OCI-LY7 (cell line): ENCODE measurements around the gene SCN1A. TPM values are rescaled to one million over a fixed set of nuclear protein-coding genes. Genes with fewer than 3 reads are reported as not detected.

Experiments
- BruUV-seq: library from RNA; stranded (reverse); fragments of 400-500 nt; replicated peaks from 2 replicates; lab custom pipeline; 2021; lab: Mats Ljungman, UMichigan
- CTCF ChIA-PET: fragments of 300-600 bp; sonication (Branson Sonifier 250); formaldehyde crosslinking; loops from one replicate; lab custom pipeline; 2022; ENCODE audit warnings: antibody characterized with exemption; ENCODE audit not compliant: unreplicated experiment; lab: Charles Lee
- POLR2A ChIA-PET: fragments of 300-600 bp; sonication (Branson Sonifier 250); formaldehyde crosslinking; loops from one replicate; lab custom pipeline; 2022; ENCODE audit warnings: antibody characterized with exemption; lab: Charles Lee
- DNase-seq: peaks from one replicate; pipeline ENCODE4 v3.0.0-alpha.2; 2015; ENCODE audit warnings: low spot score
- H2AFZ ChIP-seq: fragments of 200-600 bp; sonication (generic), shearing (Covaris generic); 2 replicates; pipeline ENCODE4 v1.6.1; 2014; ENCODE audit warnings: mild to moderate bottlenecking, antibody characterized with exemption, low read length, moderate library complexity
- H3K27ac ChIP-seq: fragments of 200-600 bp; sonication (generic); 2 replicates; pipeline ENCODE4 v1.5.1; 2014; ENCODE audit warnings: mixed run types, low read depth, mild to moderate bottlenecking, moderate library complexity, low read length, inconsistent platforms; ENCODE audit not compliant: poor library complexity, severe bottlenecking
- H3K36me3 ChIP-seq: fragments of 200-600 bp; sonication (generic); 2 replicates; pipeline ENCODE4 v1.6.1; 2014; ENCODE audit warnings: mild to moderate bottlenecking, antibody characterized with exemption, low read length, moderate library complexity, mixed read lengths; ENCODE audit not compliant: insufficient read depth
- H3K4me1 ChIP-seq: fragments of 200-600 bp; sonication (generic); 2 replicates; pipeline ENCODE4 v1.5.1; 2014; ENCODE audit warnings: mild to moderate bottlenecking, low read length; ENCODE audit not compliant: insufficient read depth, poor library complexity, severe bottlenecking
- H3K4me2 ChIP-seq: fragments of 200-600 bp; sonication (generic); 2 replicates; pipeline ENCODE4 v1.6.1; 2014; ENCODE audit warnings: mild to moderate bottlenecking, low read length
- H3K4me3 ChIP-seq: fragments of 200-600 bp; sonication (generic); 2 replicates; pipeline ENCODE4 v1.5.1; 2014; ENCODE audit warnings: mild to moderate bottlenecking, low read depth, low read length; ENCODE audit not compliant: poor library complexity, severe bottlenecking
- H3K79me2 ChIP-seq: fragments of 200-600 bp; sonication (generic); 2 replicates; pipeline ENCODE4 v1.6.1; 2016; ENCODE audit warnings: low read depth, mild to moderate bottlenecking, low read length, moderate library complexity, mixed read lengths; ENCODE audit not compliant: insufficient read depth
- H3K9me2 ChIP-seq: fragments of 200-600 bp; sonication (generic); 2 replicates; pipeline ENCODE4 v1.6.1; 2016; ENCODE audit warnings: mild to moderate bottlenecking, low read length, mixed read lengths; ENCODE audit not compliant: insufficient read depth
- H3K9me3 ChIP-seq: fragments of 200-600 bp; sonication (generic); 2 replicates; pipeline ENCODE4 v1.6.1; 2014; ENCODE audit warnings: mild to moderate bottlenecking, mixed run types, low read length, mixed read lengths
- H4K20me1 ChIP-seq: fragments of 200-600 bp; sonication (generic); 2 replicates; pipeline ENCODE4 v1.6.1; 2014; ENCODE audit warnings: mild to moderate bottlenecking, antibody characterized with exemption, low read length, moderate library complexity, mixed read lengths; ENCODE audit not compliant: insufficient read depth
- EZH2phosphoT487 ChIP-seq: fragments of 200-600 bp; sonication (generic); IDR thresholded peaks from 2 replicates; pipeline ENCODE4 v1.6.1; 2018; ENCODE audit warnings: low read depth, borderline replicate concordance, mild to moderate bottlenecking, mixed run types, antibody characterized with exemption, low read length, moderate library complexity, mixed read lengths
- intact Hi-C: fragments of 100-400 bp; cut with micrococcal nuclease; formaldehyde crosslinking; loops from one replicate; pipeline ENCODE4 v1.10.0; 2022; ENCODE audit not compliant: unreplicated experiment
- total RNA-seq, 2 experiments: library from RNA; depleted of rRNA in 1 of 2; stranded (reverse); fragments of >200 nt in 1 of 2; shearing (Covaris generic) in 1 of 2; gene quantifications; 2 replicates each; pipeline ENCODE4 v1.2.3, GENCODE V29; 2014 to 2022
- TF ChIP-seq, protein P1 (sequence below): fragments of 200-600 bp; sonication (generic); conservative IDR thresholded peaks from 2 replicates; pipeline ENCODE4 v1.5.1; 2014; ENCODE audit warnings: mild to moderate bottlenecking, antibody characterized with exemption, low read length, moderate library complexity, mixed read lengths

The SCN1A gene
- total RNA-seq, 2 experiments from 2014 or later = not detected

GRCh38 chr2:166032361-166032760, 95.5 kb downstream of the SCN1A start:
- Histone ChIP-seq H2AFZ (no peak overlapping the region), H3K4me1 (no peaks in the 10 kb centered on the region), H3K9me2 (no peaks in the 10 kb centered on the region), H3K79me2 (no peaks in the 10 kb centered on the region), H3K36me3 (no peaks in the 10 kb centered on the region), H4K20me1 (no peaks in the 10 kb centered on the region), H3K27ac (no peak overlapping the region), H3K4me2 (no peak overlapping the region), H3K9me3 (no peaks in the 10 kb centered on the region), H3K4me3 (no peak overlapping the region)
- no peak for DNase-seq
- intact Hi-C loops = no loop called here
- no peak for TF ChIP-seq EZH2phosphoT487
- TF ChIP-seq, protein P1, sequence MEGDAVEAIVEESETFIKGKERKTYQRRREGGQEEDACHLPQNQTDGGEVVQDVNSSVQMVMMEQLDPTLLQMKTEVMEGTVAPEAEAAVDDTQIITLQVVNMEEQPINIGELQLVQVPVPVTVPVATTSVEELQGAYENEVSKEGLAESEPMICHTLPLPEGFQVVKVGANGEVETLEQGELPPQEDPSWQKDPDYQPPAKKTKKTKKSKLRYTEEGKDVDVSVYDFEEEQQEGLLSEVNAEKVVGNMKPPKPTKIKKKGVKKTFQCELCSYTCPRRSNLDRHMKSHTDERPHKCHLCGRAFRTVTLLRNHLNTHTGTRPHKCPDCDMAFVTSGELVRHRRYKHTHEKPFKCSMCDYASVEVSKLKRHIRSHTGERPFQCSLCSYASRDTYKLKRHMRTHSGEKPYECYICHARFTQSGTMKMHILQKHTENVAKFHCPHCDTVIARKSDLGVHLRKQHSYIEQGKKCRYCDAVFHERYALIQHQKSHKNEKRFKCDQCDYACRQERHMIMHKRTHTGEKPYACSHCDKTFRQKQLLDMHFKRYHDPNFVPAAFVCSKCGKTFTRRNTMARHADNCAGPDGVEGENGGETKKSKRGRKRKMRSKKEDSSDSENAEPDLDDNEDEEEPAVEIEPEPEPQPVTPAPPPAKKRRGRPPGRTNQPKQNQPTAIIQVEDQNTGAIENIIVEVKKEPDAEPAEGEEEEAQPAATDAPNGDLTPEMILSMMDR = no peak
- ChIA-PET CTCF (interaction anchor here (0.6 kb wide), 1 partner anchor 159 kb away, joined by 3 read pairs; no protein-coding TSS in a partner anchor), POLR2A (no interaction called here)
- BruUV-seq = no TSS peak

DNA sequence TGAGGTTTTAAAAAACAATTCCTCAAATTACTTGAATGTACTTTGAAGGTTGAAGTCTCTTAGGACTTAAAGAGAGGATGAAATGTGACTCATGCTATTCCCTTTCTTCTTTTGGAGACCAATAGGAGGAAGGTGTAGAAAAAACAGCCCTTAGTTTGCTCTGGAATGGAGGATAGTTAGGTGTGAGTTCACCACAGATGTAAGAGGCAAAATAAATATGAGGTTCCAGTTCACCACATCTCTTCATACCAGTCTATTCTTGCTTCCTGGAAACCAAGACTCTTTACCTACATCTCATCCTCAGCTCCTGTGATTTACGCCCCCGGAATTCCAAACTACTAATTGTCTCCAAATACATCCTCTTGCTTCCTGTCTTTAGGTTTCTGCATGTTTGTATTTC, 96.8 kb downstream of the SCN1A start:
- H4K20me1 ChIP-seq = no peaks in the 10 kb centered on the region
- H3K4me3 ChIP-seq = no peak overlapping the region
- H3K9me3 ChIP-seq = no peaks in the 10 kb centered on the region
- no peak overlapping the region for H2AFZ ChIP-seq
- no TSS peak for BruUV-seq
- H3K9me2 ChIP-seq = no peaks in the 10 kb centered on the region
- ChIA-PET CTCF (no interaction called here), POLR2A (interaction anchor here (0.6 to 1.3 kb wide), 3 partner anchors 9 to 121 kb away, joined by 3 to 6 read pairs (median 4); no protein-coding TSS in a partner anchor)
- no peaks in the 10 kb centered on the region for H3K79me2 ChIP-seq
- H3K36me3 ChIP-seq = no peaks in the 10 kb centered on the region
- no peak for TF ChIP-seq EZH2phosphoT487
- TF ChIP-seq, protein P1 = no peak
- H3K4me1 ChIP-seq = no peaks in the 10 kb centered on the region
- intact Hi-C loops = no loop called here
- no peak overlapping the region for H3K4me2 ChIP-seq
- no peak for DNase-seq
- H3K27ac ChIP-seq = no peak overlapping the region

DNA sequence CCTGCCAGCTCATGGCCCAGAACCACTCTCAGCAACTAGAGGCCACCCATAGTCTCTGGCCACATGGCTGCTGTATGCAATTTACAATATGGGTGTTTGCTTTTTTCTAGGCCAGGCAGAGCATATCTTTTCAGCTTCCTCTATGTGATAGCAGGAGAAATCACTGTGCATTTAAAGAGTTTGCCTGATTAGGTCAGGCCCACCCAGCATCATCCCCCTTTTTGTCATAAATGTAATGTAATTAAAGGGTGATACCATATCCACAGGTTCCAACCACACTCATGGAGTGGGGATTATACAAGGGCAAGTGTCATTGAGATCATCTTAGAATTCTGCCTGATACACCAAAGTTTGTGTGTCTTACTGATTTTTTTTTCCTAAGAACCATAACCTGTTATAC, 102.5 kb downstream of the SCN1A start:
- intact Hi-C loops = no loop called here
- DNase-seq = no peak

More for the DNA sequence above, 102.5 kb downstream of the SCN1A start:
- no peak overlapping the region for H3K27ac ChIP-seq
- H3K9me3 ChIP-seq = no peaks in the 10 kb centered on the region
- BruUV-seq = no TSS peak
- no peak for TF ChIP-seq EZH2phosphoT487
- TF ChIP-seq, protein P1 = no peak
- ChIA-PET CTCF (no interaction called here), POLR2A (interaction anchor here (0.7 kb wide), 1 partner anchor 1050 kb away, joined by 3 read pairs; no protein-coding TSS in a partner anchor)
- no peaks in the 10 kb centered on the region for H3K4me1 ChIP-seq
- no peaks in the 10 kb centered on the region for H3K36me3 ChIP-seq
- H3K4me2 ChIP-seq = no peak overlapping the region
- no peak overlapping the region for H2AFZ ChIP-seq
- no peak overlapping the region for H3K4me3 ChIP-seq
- no peaks in the 10 kb centered on the region for H3K9me2 ChIP-seq
- H4K20me1 ChIP-seq = no peaks in the 10 kb centered on the region
- H3K79me2 ChIP-seq = no peaks in the 10 kb centered on the region
